ENCODE data around the gene C1QTNF9. TPM values are rescaled to one million over a fixed set of nuclear protein-coding genes. Genes with fewer than 3 reads are reported as not detected.

Gene C1QTNF9
- total and polyA plus RNA-seq, 2 of the 8 experiments (the other 6 are each of a cell fraction or from before 2014, with no cell fraction given): not detected

DNA sequence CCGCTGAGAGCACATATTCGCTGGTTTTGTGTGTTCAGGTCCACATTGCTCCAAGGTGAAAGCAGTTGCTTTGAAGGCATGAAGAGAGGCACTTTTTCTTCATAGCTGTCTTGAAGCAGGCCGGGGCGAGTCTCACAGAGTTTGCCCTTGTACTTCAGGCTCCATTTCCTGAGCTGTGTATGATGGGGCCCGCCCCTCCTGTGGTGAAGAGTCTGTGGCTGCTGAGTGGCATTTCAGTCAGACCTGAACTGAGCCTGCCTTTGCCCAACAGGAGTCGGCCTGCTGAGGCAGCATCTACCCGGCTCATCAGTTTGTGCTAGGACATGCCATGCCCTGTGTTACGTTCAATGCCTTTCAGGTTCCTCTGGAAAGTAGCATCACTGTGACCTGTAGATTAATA, 44.4 kb upstream of the C1QTNF9 start:
- Histone ChIP-seq H3K23me2 (ENCODE audit: low read depth, low read length) (no peaks in the 10 kb centered on the region), H2BK120ac (replicated peaks; ENCODE audit: low read depth, low read length) (no peak overlapping the region), H3K27ac (ENCODE audit: low read depth, low read length) (no peak overlapping the region), H2BK12ac (ENCODE audit: low read depth, low read length) (no peak overlapping the region), H2AK5ac (ENCODE audit: low read depth, low read length) (no peak overlapping the region), H2BK20ac (ENCODE audit: low read length) (no peak overlapping the region), H3K9ac (replicated peaks in 1 of 4; ENCODE audit: extremely low read depth in 1 of 4, low read depth in 3 of 4, low read length in 3 of 4) (no peak overlapping the region), H3K4me1 (replicated peaks in 1 of 4; ENCODE audit: control insufficient read depth in 3 of 4, insufficient read depth in 4 of 4, low read length in 3 of 4) (no peaks in the 10 kb centered on the region), H3K4me2 (ENCODE audit: insufficient read depth in 1 of 2, low read depth in 2 of 2, low read length in 2 of 2) (no peak overlapping the region), H4K20me1 (replicated peaks in 1 of 2; ENCODE audit: control insufficient read depth in 1 of 2, insufficient read depth in 2 of 2, low read length in 2 of 2) (peaks cover 0 to 1% of the 10 kb centered on the region in 2 experiments), H3K56ac (replicated peaks; ENCODE audit: insufficient read length, low read depth, low read length) (no peak overlapping the region), H3K79me2 (ENCODE audit: control insufficient read depth in 1 of 2, insufficient read depth in 2 of 2, low read length in 2 of 2) (no peaks in the 10 kb centered on the region), H3K18ac (ENCODE audit: extremely low read depth, low read length) (no peak overlapping the region), H2BK5ac (ENCODE audit: low read depth, low read length) (no peak overlapping the region), H2AFZ (ENCODE audit: low read length) (no peak overlapping the region), H3K23ac (ENCODE audit: insufficient read length) (no peak overlapping the region), H3K9me3 (ENCODE audit: insufficient read depth in 2 of 2, low read depth in 1 of 2, low read length in 1 of 2) (no peaks in the 10 kb centered on the region), H3K36me3 (ENCODE audit: control insufficient read depth in 2 of 4, insufficient read depth in 4 of 4, low read length in 3 of 4) (no peaks in the 10 kb centered on the region; a peak in 1 of 8 replicates), H3K4ac (replicated peaks; ENCODE audit: insufficient read length, low read depth, low read length) (no peak overlapping the region), H4K91ac (replicated peaks; ENCODE audit: insufficient read length, low read length) (no peak overlapping the region), H3K14ac (ENCODE audit: insufficient read length) (no peak overlapping the region), H4K5ac (ENCODE audit: insufficient read length, low read depth, low read length) (no peak overlapping the region), H3K4me3 (ENCODE audit: extremely low read depth in 1 of 4, insufficient read depth in 2 of 4, low read depth in 3 of 4, low read length in 4 of 4) (no peak overlapping the region), H4K8ac (ENCODE audit: extremely low read depth, insufficient read depth, low read length) (no peak overlapping the region), H3K79me1 (ENCODE audit: low read depth, low read length) (no peaks in the 10 kb centered on the region), H2BK15ac (ENCODE audit: low read length) (no peak overlapping the region), H3K27me3 (replicated peaks in 1 of 4; ENCODE audit: control insufficient read depth in 3 of 4, extremely low read depth in 1 of 4, insufficient read depth in 3 of 4, low read length in 3 of 4) (no peaks in the 10 kb centered on the region)
- ChIA-PET CTCF (ENCODE audit: partially characterized antibody) (interaction anchor here (1.2 to 1.4 kb wide), 2 partner anchors 10 to 244 kb away, joined by 3 to 4 read pairs; no protein-coding TSS in a partner anchor), POLR2A (ENCODE audit: partially characterized antibody) (no interaction called here)
- DNase-seq (ENCODE audit: low read depth in 1 of 2, low spot score in 2 of 2): no peak
- 93% methylated on average over 8 of the region's 8 CpGs; no CpG with 5 or more reads in 1 of the 2 experiments for WGBS, 2 experiments (ENCODE audit: extremely low coverage in 1 of 2, insufficient coverage in 1 of 2, insufficient read length in 1 of 2, insufficient replicate concordance in 2 of 2, low coverage in 1 of 2, low lambda C conversion rate in 2 of 2, missing lambda C conversion rate in 1 of 2)
- TF ChIP-seq TAF7 (optimal IDR thresholded peaks at IDR 0.05; ENCODE audit: borderline replicate concordance, low read depth, low read length): no peak
- no peak for TF ChIP-seq CBX8 (IDR thresholded peaks at IDR 0.05; ENCODE audit: borderline replicate concordance, low read depth, low read length)
- TF ChIP-seq TEAD4 (IDR thresholded peaks at IDR 0.05; ENCODE audit: low read depth, low read length): no peak
- TF ChIP-seq HDAC2 (IDR thresholded peaks at IDR 0.05; ENCODE audit: borderline replicate concordance in 1 of 2, low read depth in 2 of 2, low read length in 2 of 2): no peak
- TF ChIP-seq ZNF274 (IDR thresholded peaks at IDR 0.05; ENCODE audit: borderline replicate concordance, extremely low read depth, low read length): no peak
- TF ChIP-seq, protein P1, sequence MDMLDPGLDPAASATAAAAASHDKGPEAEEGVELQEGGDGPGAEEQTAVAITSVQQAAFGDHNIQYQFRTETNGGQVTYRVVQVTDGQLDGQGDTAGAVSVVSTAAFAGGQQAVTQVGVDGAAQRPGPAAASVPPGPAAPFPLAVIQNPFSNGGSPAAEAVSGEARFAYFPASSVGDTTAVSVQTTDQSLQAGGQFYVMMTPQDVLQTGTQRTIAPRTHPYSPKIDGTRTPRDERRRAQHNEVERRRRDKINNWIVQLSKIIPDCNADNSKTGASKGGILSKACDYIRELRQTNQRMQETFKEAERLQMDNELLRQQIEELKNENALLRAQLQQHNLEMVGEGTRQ (IDR thresholded peaks at IDR 0.05; ENCODE audit: low read length): no peak
- no peak for FAIRE-seq
